ENCODE measurements around the gene TSPAN17. TPM values are rescaled to one million over a fixed set of nuclear protein-coding genes. Genes with fewer than 3 reads are reported as not detected.

Gene TSPAN17
- total RNA-seq, 1 experiment from 2014 or later, result 96.3 TPM

DNA sequence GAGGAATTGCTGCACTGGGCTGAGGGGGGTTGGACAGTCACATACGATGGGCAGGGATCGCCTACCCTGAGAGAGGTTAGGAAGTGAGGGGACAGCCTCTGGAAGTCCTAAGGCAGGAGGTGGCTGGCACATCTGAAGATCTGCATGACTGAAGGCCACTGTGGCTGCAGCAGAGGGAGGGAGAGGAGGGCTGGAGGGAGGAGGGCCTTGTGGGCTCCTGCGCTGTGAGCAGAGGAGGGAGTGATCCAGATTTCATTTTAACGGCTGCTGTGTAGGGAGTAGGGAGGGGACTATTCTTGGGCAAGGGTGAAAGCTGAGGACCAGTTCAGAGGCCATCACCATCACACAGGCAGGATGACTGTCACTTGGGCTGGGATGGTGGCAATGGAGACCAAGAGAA is 9.7 kb upstream of the TSPAN17 start:
- in situ Hi-C loops (cut with HindIII; ENCODE audit: low sequenced_read_pairs), result no loop called here
- DNase-seq (ENCODE audit: low spot score), result no peak

DNA sequence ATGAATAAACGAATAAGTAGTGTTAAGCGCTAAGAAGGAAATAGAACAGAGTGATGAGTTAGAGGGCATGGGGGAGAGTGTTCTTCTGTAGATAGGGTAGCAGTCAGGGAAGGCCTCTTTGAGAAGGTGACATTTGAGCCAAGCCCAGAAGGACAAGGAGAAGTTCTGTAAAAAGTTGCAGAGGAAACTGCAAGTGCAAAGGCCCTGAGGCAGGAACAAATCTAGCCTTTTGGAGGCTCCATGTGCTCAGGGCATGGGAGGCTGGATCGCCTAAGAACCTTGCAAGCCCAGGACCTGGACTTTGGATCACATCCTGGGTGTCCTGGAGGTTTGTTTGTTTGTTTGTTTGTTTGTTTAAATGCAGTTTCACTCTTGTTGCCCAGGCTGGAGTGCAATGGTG is 8.8 kb upstream of the TSPAN17 start:
- in situ Hi-C loops (cut with HindIII; ENCODE audit: low sequenced_read_pairs), result no loop called here

GRCh38 chr5:176639208-176639607 is 8.1 kb upstream of the TSPAN17 start:
- in situ Hi-C loops (cut with HindIII; ENCODE audit: low sequenced_read_pairs), result no loop called here
- DNase-seq (ENCODE audit: low spot score), result no peak

More for the DNA sequence above, 8.8 kb upstream of the TSPAN17 start:
- DNase-seq (ENCODE audit: low spot score), result no peak

- peak; percentile 97 for DNase-seq (ENCODE audit: low spot score)
- in situ Hi-C loops (cut with HindIII; ENCODE audit: low sequenced_read_pairs), result no loop called here
Measured at GRCh38 chr5:176639981-176640380, 7.3 kb upstream of the TSPAN17 start.

DNA sequence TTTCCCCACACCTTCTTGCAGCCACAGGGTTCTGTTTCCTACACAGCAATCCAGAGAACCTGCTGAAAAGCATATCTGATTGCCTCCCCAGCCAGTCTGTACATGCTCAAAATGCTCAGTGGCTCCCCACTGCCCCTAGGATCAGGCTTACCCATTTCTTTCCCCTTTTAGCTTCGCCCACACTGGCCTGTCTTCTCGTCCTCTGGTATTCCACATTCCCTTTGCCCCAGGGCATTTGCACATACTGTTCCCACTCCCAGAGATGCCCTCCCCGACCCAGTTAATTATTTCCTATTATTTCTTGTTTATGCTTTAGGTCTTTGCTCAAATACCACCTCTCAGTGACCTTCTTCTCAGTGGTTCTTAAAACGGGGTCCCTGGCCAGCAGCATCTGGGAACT is 6.7 kb upstream of the TSPAN17 start:
- in situ Hi-C loops (cut with HindIII; ENCODE audit: low sequenced_read_pairs), result no loop called here
- no peak for DNase-seq (ENCODE audit: low spot score)

- DNase-seq (ENCODE audit: low spot score), result no peak
- in situ Hi-C loops (cut with HindIII; ENCODE audit: low sequenced_read_pairs), result no loop called here
Measured at GRCh38 chr5:176642675-176643490, 4.4 kb upstream of the TSPAN17 start.

- DNase-seq (ENCODE audit: low spot score), result no peak
- in situ Hi-C loops (cut with HindIII; ENCODE audit: low sequenced_read_pairs), result no loop called here
Measured at GRCh38 chr5:176643491-176644219, 3.6 kb upstream of the TSPAN17 start.

DNA sequence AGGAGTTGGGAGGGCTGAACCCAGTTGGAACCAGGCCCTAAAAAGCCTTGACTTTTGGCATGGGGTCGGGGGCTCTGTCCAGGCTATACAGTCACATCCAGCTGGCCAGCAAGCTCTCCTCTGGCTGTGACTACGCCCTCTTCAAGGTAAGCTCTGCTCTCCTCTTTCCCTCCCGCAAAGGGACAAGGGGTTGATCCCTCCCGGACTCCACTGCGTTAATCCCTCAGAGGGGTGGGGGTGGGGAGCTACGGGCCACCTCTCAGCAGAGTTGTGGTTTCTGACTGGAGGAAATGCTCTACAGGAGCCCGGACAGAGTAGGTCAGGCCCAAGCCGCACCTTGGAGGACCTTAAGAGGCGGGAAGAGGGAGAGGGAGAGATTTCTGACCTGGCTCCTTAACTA is 3.0 kb upstream of the TSPAN17 start:
- in situ Hi-C loops (cut with HindIII; ENCODE audit: low sequenced_read_pairs), result no loop called here
- DNase-seq (ENCODE audit: low spot score), result no peak

- in situ Hi-C loops (cut with HindIII; ENCODE audit: low sequenced_read_pairs), result no loop called here
- peak; percentile 69 for DNase-seq (ENCODE audit: low spot score)
Measured at GRCh38 chr5:176644878-176645670, 2.2 kb upstream of the TSPAN17 start.

- in situ Hi-C loops (cut with HindIII; ENCODE audit: low sequenced_read_pairs), result no loop called here
Measured at GRCh38 chr5:176646049-176646706, 1.1 kb upstream of the TSPAN17 start.

GRCh38 chr5:176646707-176647029 is 616 bp upstream of the TSPAN17 start:
- DNase-seq (ENCODE audit: low spot score), result no peak
- in situ Hi-C loops (cut with HindIII; ENCODE audit: low sequenced_read_pairs), result no loop called here

More at GRCh38 chr5:176646049-176646706, 1.1 kb upstream of the TSPAN17 start:
- no peak for DNase-seq (ENCODE audit: low spot score)

DNA sequence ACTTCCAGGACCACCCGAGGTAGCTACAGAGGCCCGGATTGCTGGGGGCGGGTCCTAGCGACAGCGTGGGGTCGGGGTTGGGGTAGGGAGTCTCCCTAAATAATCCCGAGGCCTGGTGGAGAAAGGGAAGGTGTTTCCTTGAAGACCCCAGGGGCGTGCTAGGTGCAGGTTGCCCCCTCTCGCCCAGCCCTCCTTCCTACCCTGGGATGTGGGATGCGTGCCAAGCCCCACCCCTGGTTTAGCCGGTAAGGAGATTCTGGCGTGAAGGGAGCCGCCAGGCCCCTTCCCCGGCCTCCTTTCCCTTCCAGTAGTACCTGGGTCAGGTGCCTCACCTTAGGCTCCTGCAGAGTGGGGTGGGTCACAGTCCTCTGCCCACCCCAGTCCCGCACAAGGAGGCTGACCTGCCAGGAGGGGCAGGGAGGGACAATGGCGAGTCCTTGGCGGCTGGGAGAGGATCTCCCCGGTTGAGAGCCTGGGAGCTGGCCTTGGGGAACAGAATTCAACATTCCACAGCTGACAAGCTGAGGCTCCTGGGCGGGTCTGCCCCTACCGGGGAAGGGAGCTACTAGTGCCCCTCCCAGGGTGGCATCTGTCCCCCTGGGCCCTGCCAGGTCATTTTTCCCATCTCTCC is 674 bp downstream of the TSPAN17 start:
- in situ Hi-C loops (cut with HindIII; ENCODE audit: low sequenced_read_pairs), result no loop called here
- no peak for DNase-seq (ENCODE audit: low spot score)

- DNase-seq (ENCODE audit: low spot score), result no peak
- in situ Hi-C loops (cut with HindIII; ENCODE audit: low sequenced_read_pairs), result no loop called here
Measured at GRCh38 chr5:176648474-176649194, 1.4 kb downstream of the TSPAN17 start.

- in situ Hi-C loops (cut with HindIII; ENCODE audit: low sequenced_read_pairs), result no loop called here
- DNase-seq (ENCODE audit: low spot score), result no peak
Measured at GRCh38 chr5:176650354-176650884, 3.1 kb downstream of the TSPAN17 start.

- DNase-seq (ENCODE audit: low spot score), result no peak
- in situ Hi-C loops (cut with HindIII; ENCODE audit: low sequenced_read_pairs), result no loop called here
Measured at GRCh38 chr5:176651472-176651980, 4.2 kb downstream of the TSPAN17 start.

DNA sequence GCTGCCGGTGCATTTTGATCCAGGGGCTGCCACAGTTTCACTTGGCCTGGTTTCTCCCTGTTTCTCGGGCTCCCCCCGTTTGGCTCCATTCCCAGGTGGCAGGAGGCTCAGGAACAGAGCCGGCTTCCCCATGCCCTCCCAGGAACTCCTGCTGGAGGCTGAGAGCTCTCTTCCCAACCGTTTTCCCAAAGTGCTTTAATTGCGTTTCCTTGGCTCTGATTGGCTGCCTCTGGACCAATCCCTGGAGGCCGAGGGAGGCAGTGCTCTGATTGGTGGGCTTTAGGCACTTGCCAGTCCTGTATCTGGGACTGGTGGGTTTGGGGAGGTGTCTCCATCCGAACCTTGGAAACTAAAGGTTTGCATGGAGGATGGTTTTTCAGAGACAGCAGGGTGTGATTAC is 4.9 kb downstream of the TSPAN17 start:
- DNase-seq (ENCODE audit: low spot score), result peak; percentile 95
- in situ Hi-C loops (cut with HindIII; ENCODE audit: low sequenced_read_pairs), result no loop called here

GRCh38 chr5:176653401-176654385 is 6.4 kb downstream of the TSPAN17 start:
- peak; percentile 68 for DNase-seq (ENCODE audit: low spot score)
- in situ Hi-C loops (cut with HindIII; ENCODE audit: low sequenced_read_pairs), result no loop called here

All from G401 (cell line).